Endothelial cell of umbilical vein (primary cell): ENCODE data around the gene IGF2BP2.

Experiments used
- EZH2 ChIP-seq: IDR thresholded peaks from 2 replicates; pipeline ENCODE4 v1.6.1; 2012; ENCODE audit warnings: borderline replicate concordance, low read depth, mild to moderate bottlenecking, moderate library complexity, low read length, inconsistent platforms; ENCODE audit not compliant: severe bottlenecking
- FOS ChIP-seq: IDR thresholded peaks from 2 replicates; pipeline ENCODE4 v1.6.1; 2011; ENCODE audit warnings: mild to moderate bottlenecking, low read length, moderate library complexity, borderline replicate concordance; ENCODE audit not compliant: insufficient read depth
- POLR2A ChIP-seq: IDR thresholded peaks from 2 replicates; pipeline ENCODE4 v1.6.1; 2012; ENCODE audit warnings: low read depth, mild to moderate bottlenecking, control low read depth, low read length
- POLR2AphosphoS5 ChIP-seq: IDR thresholded peaks from 2 replicates; pipeline ENCODE4 v1.6.1; 2012; ENCODE audit warnings: low read depth, mild to moderate bottlenecking, control low read depth, low read length, moderate library complexity; ENCODE audit not compliant: insufficient read depth
- TF ChIP-seq, protein P1 (sequence below), 2 donors: IDR thresholded peaks; 1 replicate in 1 of 2; 2 replicates in 1 of 2; pipeline ENCODE4 v1.5.1; 2011; ENCODE audit warnings: low read length in 2 of 2, mild to moderate bottlenecking in 2 of 2, moderate library complexity in 2 of 2, control low read depth in 1 of 2, inconsistent platforms in 1 of 2, low read depth in 1 of 2; ENCODE audit not compliant: insufficient read depth in 1 of 2; ENCODE audit errors: extremely low read depth in 1 of 2

DNA sequence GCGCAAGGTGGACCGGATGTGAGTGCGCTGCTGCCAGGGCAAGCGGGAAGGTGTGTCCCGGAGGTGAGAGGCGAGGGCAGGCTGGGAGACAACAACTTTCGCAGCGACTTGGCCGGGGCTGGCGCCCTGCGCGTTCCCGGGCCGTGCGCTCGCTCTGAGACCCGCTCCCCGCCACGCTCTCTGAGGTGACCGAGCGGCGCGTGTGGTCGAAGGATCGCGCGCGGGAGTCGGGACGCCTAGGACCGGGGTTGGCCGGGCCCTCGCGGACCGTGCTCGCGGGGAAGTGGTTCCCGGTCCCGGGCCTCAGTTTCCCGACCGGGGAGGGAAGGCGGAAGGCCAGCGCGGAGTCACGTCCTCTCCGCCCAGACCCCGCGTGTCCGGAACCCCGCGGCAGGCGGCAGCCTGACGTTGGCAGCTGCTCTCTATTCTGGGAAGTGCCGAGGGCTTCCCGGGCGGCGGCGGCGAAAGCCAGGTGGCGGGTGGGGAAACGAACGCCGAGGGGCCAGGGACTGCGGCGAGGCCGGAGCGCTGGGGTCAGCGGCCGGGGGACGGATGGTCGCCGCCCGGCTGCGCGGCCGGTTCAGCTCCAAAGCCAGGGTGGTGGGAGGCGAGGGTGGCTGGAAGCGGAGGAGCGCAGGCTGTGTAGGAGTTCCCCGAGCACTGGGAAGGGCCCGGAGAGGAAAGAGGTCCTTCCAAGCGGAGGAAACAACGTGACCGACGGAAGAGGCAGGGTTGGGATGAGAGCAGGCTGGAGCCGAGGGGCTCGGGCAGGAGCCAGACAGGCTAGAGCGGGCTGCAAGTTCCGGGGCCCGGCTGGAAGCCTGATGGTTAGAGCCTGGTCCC lies 1.0 kb upstream of the IGF2BP2 start:
- TF ChIP-seq EZH2 (no peak), POLR2A (no peak), FOS (no peak), POLR2AphosphoS5 (no peak)
- TF ChIP-seq, protein P1, sequence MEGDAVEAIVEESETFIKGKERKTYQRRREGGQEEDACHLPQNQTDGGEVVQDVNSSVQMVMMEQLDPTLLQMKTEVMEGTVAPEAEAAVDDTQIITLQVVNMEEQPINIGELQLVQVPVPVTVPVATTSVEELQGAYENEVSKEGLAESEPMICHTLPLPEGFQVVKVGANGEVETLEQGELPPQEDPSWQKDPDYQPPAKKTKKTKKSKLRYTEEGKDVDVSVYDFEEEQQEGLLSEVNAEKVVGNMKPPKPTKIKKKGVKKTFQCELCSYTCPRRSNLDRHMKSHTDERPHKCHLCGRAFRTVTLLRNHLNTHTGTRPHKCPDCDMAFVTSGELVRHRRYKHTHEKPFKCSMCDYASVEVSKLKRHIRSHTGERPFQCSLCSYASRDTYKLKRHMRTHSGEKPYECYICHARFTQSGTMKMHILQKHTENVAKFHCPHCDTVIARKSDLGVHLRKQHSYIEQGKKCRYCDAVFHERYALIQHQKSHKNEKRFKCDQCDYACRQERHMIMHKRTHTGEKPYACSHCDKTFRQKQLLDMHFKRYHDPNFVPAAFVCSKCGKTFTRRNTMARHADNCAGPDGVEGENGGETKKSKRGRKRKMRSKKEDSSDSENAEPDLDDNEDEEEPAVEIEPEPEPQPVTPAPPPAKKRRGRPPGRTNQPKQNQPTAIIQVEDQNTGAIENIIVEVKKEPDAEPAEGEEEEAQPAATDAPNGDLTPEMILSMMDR (IDR thresholded peaks at IDR 0.05; ENCODE audit: extremely low read depth in 1 of 2, insufficient read depth in 1 of 2, low read depth in 1 of 2, low read length in 2 of 2): no peak
